ENCODE results near the gene SLC39A11. TPM values are rescaled to one million over a fixed set of nuclear protein-coding genes. Genes with fewer than 3 reads are reported as not detected.

Gene SLC39A11
- polyA plus RNA-seq, 3 donors = 16.6 to 27.9 (median 26.6) TPM

DNA sequence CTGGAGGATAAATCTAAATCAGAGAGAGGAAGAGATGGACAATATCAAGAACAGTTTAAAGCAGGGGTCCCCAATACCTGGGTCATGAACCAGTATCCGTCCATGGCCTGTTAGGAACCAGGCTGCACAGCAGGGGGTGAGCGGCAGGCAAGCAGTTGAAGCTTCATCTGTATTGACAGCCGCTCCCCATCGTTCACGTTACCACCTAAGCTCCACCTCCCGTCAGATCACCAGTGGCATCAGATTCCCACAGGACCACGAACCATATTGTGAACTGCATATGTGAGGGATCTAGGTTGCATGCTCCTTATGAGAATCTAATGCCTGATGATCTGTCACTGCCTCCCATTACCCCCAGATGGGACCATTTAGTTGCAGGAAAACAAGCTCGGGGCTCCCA, 226.5 kb downstream of the SLC39A11 start:
- Mint-ChIP-seq H3K4me3 (no peak overlapping the region), H3K36me3 (peaks cover 27 to 38% of the 10 kb centered on the region in 2 donors), H3K4me1 (no peaks in the 10 kb centered on the region), H3K9me3 (peaks cover 0 to 3% (median 0%) of the 10 kb centered on the region in 7 donors), H3K27me3 (ENCODE audit: low read depth in 3 of 3) (peaks cover 0 to 1% (median 0%) of the 10 kb centered on the region in 3 donors), H3K27ac (no peak overlapping the region)
- H3K9me3 ChIP-seq (replicated peaks in 1 of 2; ENCODE audit: control insufficient read depth in 1 of 2, insufficient read depth in 1 of 2, low read length in 2 of 2) = no peaks in the 10 kb centered on the region
- peaks cover 7% of the 10 kb centered on the region for H4K20me1 ChIP-seq (ENCODE audit: insufficient read depth, low read length)
- no peak overlapping the region for H3K4me2 ChIP-seq (replicated peaks; ENCODE audit: extremely low read depth, low read length, poor library complexity, severe bottlenecking)
- intact Hi-C loops (cut with micrococcal nuclease) = no loop called here
- H3K4me3 ChIP-seq (replicated peaks in 1 of 3; ENCODE audit: low read depth in 2 of 3, low read length in 3 of 3) = no peak overlapping the region
- H3K27me3 ChIP-seq (ENCODE audit: control insufficient read depth in 2 of 2, insufficient read depth in 2 of 2, low read length in 2 of 2) = no peaks in the 10 kb centered on the region
- H3K36me3 ChIP-seq (replicated peaks in 1 of 2; ENCODE audit: control insufficient read depth in 1 of 2, insufficient read depth in 2 of 2, low read length in 2 of 2) = peaks cover 0 to 17% of the 10 kb centered on the region in 2 donors
- TF ChIP-seq, protein P1, sequence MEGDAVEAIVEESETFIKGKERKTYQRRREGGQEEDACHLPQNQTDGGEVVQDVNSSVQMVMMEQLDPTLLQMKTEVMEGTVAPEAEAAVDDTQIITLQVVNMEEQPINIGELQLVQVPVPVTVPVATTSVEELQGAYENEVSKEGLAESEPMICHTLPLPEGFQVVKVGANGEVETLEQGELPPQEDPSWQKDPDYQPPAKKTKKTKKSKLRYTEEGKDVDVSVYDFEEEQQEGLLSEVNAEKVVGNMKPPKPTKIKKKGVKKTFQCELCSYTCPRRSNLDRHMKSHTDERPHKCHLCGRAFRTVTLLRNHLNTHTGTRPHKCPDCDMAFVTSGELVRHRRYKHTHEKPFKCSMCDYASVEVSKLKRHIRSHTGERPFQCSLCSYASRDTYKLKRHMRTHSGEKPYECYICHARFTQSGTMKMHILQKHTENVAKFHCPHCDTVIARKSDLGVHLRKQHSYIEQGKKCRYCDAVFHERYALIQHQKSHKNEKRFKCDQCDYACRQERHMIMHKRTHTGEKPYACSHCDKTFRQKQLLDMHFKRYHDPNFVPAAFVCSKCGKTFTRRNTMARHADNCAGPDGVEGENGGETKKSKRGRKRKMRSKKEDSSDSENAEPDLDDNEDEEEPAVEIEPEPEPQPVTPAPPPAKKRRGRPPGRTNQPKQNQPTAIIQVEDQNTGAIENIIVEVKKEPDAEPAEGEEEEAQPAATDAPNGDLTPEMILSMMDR (IDR thresholded peaks at IDR 0.05) = no peak
- H2AFZ ChIP-seq (ENCODE audit: insufficient read depth, low read depth, low read length, poor library complexity, severe bottlenecking) = no peak overlapping the region
- H3K9ac ChIP-seq (ENCODE audit: insufficient read depth, low read length, poor library complexity, severe bottlenecking) = no peak overlapping the region
- H3K27ac ChIP-seq (ENCODE audit: low read depth in 1 of 2, low read length in 2 of 2) = no peak overlapping the region
- no peaks in the 10 kb centered on the region for H3K4me1 ChIP-seq (ENCODE audit: control insufficient read depth in 1 of 2, insufficient read depth in 2 of 2, low read length in 2 of 2)
- H3K79me2 ChIP-seq (ENCODE audit: insufficient read depth, low read length) = peaks cover 5% of the 10 kb centered on the region
- no peak for DNase-seq
- WGBS (ENCODE audit: insufficient coverage) = 93% methylated on average over 2 of the region's 8 CpGs

DNA sequence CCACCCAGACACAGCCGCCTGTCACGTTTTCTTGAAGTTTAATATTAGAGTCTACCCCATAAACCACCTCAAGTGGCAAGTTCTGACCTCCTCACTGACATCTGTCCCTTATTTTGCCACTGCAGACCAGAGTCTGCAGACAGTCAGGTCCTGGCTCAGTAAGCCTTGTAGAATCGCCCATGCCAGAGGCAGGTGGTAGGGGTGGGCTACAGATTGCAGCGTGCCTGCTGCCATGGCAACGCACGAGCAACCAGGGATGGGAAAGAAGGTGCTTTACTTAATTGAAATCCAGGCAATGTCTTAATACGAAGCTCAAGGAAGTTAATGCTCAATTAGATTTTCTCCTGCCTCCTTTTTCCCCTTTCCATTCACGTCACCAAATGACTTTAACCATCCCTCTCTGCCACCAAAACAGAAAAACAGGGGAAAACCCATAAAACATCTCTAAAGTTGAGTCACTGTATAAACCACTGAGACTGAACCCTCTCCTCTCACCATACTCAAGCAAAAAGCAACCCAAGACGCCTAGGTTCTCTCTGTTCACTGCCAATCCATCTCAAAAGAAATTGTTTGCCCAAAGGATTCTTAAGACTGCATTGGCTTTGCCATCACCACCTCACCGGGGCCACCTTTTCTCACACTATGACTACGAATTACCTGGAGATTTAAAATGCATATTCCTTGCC, 228.8 kb downstream of the SLC39A11 start:
- H3K4me3 ChIP-seq (replicated peaks in 1 of 3; ENCODE audit: low read depth in 2 of 3, low read length in 3 of 3) = no peak overlapping the region
- H3K27ac Mint-ChIP-seq = no peak overlapping the region
- peaks cover 0 to 3% (median 0%) of the 10 kb centered on the region in 7 donors for H3K9me3 Mint-ChIP-seq
- H3K9me3 ChIP-seq (replicated peaks in 1 of 2; ENCODE audit: control insufficient read depth in 1 of 2, insufficient read depth in 1 of 2, low read length in 2 of 2) = no peaks in the 10 kb centered on the region
- no peak overlapping the region for H3K27ac ChIP-seq (ENCODE audit: low read depth in 1 of 2, low read length in 2 of 2)
- H2AFZ ChIP-seq (ENCODE audit: insufficient read depth, low read depth, low read length, poor library complexity, severe bottlenecking) = no peak overlapping the region
- no peak overlapping the region for H3K4me3 Mint-ChIP-seq
- H3K9ac ChIP-seq (ENCODE audit: insufficient read depth, low read length, poor library complexity, severe bottlenecking) = no peak overlapping the region
- DNase-seq = no peak
- peaks cover 31 to 35% of the 10 kb centered on the region in 2 donors for H3K36me3 Mint-ChIP-seq
- H3K27me3 Mint-ChIP-seq (ENCODE audit: low read depth in 3 of 3) = no peaks in the 10 kb centered on the region
- no peaks in the 10 kb centered on the region for H3K27me3 ChIP-seq (ENCODE audit: control insufficient read depth in 2 of 2, insufficient read depth in 2 of 2, low read length in 2 of 2)
- H3K4me1 Mint-ChIP-seq = no peaks in the 10 kb centered on the region
- H3K79me2 ChIP-seq (ENCODE audit: insufficient read depth, low read length) = peaks cover 5% of the 10 kb centered on the region
- H3K4me2 ChIP-seq (replicated peaks; ENCODE audit: extremely low read depth, low read length, poor library complexity, severe bottlenecking) = no peak overlapping the region
- H3K4me1 ChIP-seq (ENCODE audit: control insufficient read depth in 1 of 2, insufficient read depth in 2 of 2, low read length in 2 of 2) = no peaks in the 10 kb centered on the region
- WGBS (ENCODE audit: insufficient coverage) = 98% methylated on average over 5 of the region's 11 CpGs
- TF ChIP-seq, protein P1 (IDR thresholded peaks at IDR 0.05) = no peak
- H4K20me1 ChIP-seq (ENCODE audit: insufficient read depth, low read length) = peaks cover 7% of the 10 kb centered on the region
- intact Hi-C loops (cut with micrococcal nuclease) = no loop called here
- peaks cover 4 to 38% of the 10 kb centered on the region in 2 donors for H3K36me3 ChIP-seq (replicated peaks in 1 of 2; ENCODE audit: control insufficient read depth in 1 of 2, insufficient read depth in 2 of 2, low read length in 2 of 2)
